AG08395 (cell line): ENCODE results near the gene CAMKMT.
A peak's percentile ranks its signal among the peaks of the same experiment; 100 is the strongest.

Experiments
- DNase-seq: peaks from one replicate; pipeline ENCODE4 v3.0.0; 2012; ENCODE audit warnings: mixed read lengths, low spot score

CAMKMT gene

GRCh38 chr2:44744961-44745892 is 383.5 kb downstream of the CAMKMT start:
- DNase-seq = no peak

GRCh38 chr2:44745922-44746766 is 384.4 kb downstream of the CAMKMT start:
- no peak for DNase-seq

GRCh38 chr2:44746856-44747615 is 385.3 kb downstream of the CAMKMT start:
- DNase-seq = no peak

- no peak for DNase-seq
Observed at GRCh38 chr2:44747794-44748193, 386.0 kb downstream of the CAMKMT start.

- no peak for DNase-seq
Observed at GRCh38 chr2:44751754-44752479, 390.2 kb downstream of the CAMKMT start.

GRCh38 chr2:44752761-44753160 is 391.0 kb downstream of the CAMKMT start:
- DNase-seq = no peak

GRCh38 chr2:44753552-44754285 is 392.0 kb downstream of the CAMKMT start:
- DNase-seq = peak; percentile 54

- no peak for DNase-seq
Observed at GRCh38 chr2:44758591-44758990, 396.8 kb downstream of the CAMKMT start.

- DNase-seq = no peak
Observed at GRCh38 chr2:44759823-44760222, 398.1 kb downstream of the CAMKMT start.

- no peak for DNase-seq
Observed at GRCh38 chr2:44763275-44763782, 401.6 kb downstream of the CAMKMT start.

GRCh38 chr2:44766220-44766619 is 404.5 kb downstream of the CAMKMT start:
- no peak for DNase-seq

- DNase-seq = no peak
Observed at GRCh38 chr2:44766777-44767176, 405.0 kb downstream of the CAMKMT start.

GRCh38 chr2:44767691-44768090 is 405.9 kb downstream of the CAMKMT start:
- no peak for DNase-seq

GRCh38 chr2:44768438-44769236 is 406.9 kb downstream of the CAMKMT start:
- no peak for DNase-seq

GRCh38 chr2:44769349-44770011 is 407.7 kb downstream of the CAMKMT start:
- no peak for DNase-seq

- DNase-seq = no peak
Observed at GRCh38 chr2:44770221-44771195, 408.8 kb downstream of the CAMKMT start.

- DNase-seq = no peak
Observed at GRCh38 chr2:44771522-44771921, 409.8 kb downstream of the CAMKMT start.

GRCh38 chr2:44772131-44772530 is 410.4 kb downstream of the CAMKMT start:
- no peak for DNase-seq
